Measurements from ENCODE around the gene PHACTR2. TPM values are rescaled to one million over a fixed set of nuclear protein-coding genes. Genes with fewer than 3 reads are reported as not detected.

PHACTR2 gene
- total RNA-seq, 1 experiment from 2014 or later, result 27.6 TPM

DNA sequence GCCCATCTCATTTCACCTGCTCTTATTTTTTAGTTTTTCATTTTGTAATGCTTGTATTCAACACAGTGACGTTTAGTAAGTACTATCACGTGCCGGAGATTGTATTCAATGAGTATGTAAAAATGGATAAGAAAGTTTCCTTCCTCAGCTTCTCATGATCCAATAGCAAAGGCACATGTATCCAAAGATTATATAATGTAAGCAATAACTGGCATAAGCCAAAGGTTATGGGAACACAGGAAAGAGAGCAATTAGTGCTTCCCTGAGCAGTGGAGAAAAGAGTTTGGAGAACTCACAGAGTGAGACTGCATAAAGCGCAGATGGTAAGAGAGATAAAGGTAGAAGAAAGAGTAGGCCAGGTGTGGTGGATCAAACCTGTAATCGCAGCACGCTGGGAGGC, 143.6 kb downstream of the PHACTR2 start:
- no peaks in the 10 kb centered on the region for H4K20me1 ChIP-seq (ENCODE audit: insufficient read depth)
- no peaks in the 10 kb centered on the region for H3K36me3 ChIP-seq (ENCODE audit: control insufficient read depth in 1 of 2, insufficient read depth in 2 of 2, low read length in 2 of 2)
- H3K4me2 ChIP-seq (ENCODE audit: low read length), result no peak overlapping the region
- DNase-seq (ENCODE audit: low read depth, low spot score), result no peak
- no peaks in the 10 kb centered on the region for H3K9me2 ChIP-seq (ENCODE audit: insufficient read depth)
- ChIA-PET CTCF (interaction anchor here (1.2 kb wide), 1 partner anchor 119 kb away, joined by 3 read pairs; no protein-coding TSS in a partner anchor), RAD21 (ENCODE audit: low non-redundant PET in 1 of 2, low total read pairs in 2 of 2, uncharacterized antibody in 2 of 2, unreplicated experiment in 2 of 2) (no interaction called here), POLR2A (interaction anchor here (0.6 kb wide), 1 partner anchor 316 kb away, joined by 3 read pairs; no protein-coding TSS in a partner anchor)
- TF ChIP-seq ZNF274 (IDR thresholded peaks at IDR 0.05; ENCODE audit: low read depth, low read length), result no peak
- TF ChIP-seq, protein P1, sequence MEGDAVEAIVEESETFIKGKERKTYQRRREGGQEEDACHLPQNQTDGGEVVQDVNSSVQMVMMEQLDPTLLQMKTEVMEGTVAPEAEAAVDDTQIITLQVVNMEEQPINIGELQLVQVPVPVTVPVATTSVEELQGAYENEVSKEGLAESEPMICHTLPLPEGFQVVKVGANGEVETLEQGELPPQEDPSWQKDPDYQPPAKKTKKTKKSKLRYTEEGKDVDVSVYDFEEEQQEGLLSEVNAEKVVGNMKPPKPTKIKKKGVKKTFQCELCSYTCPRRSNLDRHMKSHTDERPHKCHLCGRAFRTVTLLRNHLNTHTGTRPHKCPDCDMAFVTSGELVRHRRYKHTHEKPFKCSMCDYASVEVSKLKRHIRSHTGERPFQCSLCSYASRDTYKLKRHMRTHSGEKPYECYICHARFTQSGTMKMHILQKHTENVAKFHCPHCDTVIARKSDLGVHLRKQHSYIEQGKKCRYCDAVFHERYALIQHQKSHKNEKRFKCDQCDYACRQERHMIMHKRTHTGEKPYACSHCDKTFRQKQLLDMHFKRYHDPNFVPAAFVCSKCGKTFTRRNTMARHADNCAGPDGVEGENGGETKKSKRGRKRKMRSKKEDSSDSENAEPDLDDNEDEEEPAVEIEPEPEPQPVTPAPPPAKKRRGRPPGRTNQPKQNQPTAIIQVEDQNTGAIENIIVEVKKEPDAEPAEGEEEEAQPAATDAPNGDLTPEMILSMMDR (IDR thresholded peaks at IDR 0.05 in 2 of 3, conservative IDR thresholded peaks at IDR 0.05 in 1 of 3; ENCODE audit: borderline replicate concordance in 1 of 3, insufficient read depth in 1 of 3, low read depth in 2 of 3, low read length in 2 of 3), result no peak
- TF ChIP-seq TCF7L2 (IDR thresholded peaks at IDR 0.05; ENCODE audit: borderline replicate concordance, extremely low read depth, insufficient read depth, insufficient read length), result no peak
- TF ChIP-seq, protein P2, sequence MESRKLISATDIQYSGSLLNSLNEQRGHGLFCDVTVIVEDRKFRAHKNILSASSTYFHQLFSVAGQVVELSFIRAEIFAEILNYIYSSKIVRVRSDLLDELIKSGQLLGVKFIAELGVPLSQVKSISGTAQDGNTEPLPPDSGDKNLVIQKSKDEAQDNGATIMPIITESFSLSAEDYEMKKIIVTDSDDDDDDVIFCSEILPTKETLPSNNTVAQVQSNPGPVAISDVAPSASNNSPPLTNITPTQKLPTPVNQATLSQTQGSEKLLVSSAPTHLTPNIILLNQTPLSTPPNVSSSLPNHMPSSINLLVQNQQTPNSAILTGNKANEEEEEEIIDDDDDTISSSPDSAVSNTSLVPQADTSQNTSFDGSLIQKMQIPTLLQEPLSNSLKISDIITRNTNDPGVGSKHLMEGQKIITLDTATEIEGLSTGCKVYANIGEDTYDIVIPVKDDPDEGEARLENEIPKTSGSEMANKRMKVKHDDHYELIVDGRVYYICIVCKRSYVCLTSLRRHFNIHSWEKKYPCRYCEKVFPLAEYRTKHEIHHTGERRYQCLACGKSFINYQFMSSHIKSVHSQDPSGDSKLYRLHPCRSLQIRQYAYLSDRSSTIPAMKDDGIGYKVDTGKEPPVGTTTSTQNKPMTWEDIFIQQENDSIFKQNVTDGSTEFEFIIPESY (IDR thresholded peaks at IDR 0.05; ENCODE audit: extremely low read depth, insufficient replicate concordance, low read length), result no peak
- no peak for TF ChIP-seq EZH2 (IDR thresholded peaks at IDR 0.05)
- TF ChIP-seq JUND (IDR thresholded peaks at IDR 0.05), result no peak
- no peak overlapping the region for H3K27ac ChIP-seq (ENCODE audit: low read depth, low read length)
- intact Hi-C loops (cut with micrococcal nuclease), result no loop called here
- no TSS peak for BruUV-seq (replicated peaks)
- no peak overlapping the region for H3K4me3 ChIP-seq (replicated peaks in 1 of 2; ENCODE audit: low read depth in 1 of 2, low read length in 2 of 2)
- H3K27me3 ChIP-seq (ENCODE audit: insufficient read depth, low read length), result no peaks in the 10 kb centered on the region
- no peak overlapping the region for H2AFZ ChIP-seq (ENCODE audit: low read depth, low read length, poor library complexity, severe bottlenecking)
- H3K4me1 ChIP-seq (ENCODE audit: control insufficient read depth in 1 of 2, insufficient read depth in 2 of 2, low read length in 2 of 2), result peaks cover 4 to 5% of the 10 kb centered on the region in 2 experiments; a peak in 1 of 4 replicates
- no peak for ATAC-seq
- H3K79me2 ChIP-seq (ENCODE audit: insufficient read depth, low read length), result no peaks in the 10 kb centered on the region
- H3K9me3 ChIP-seq (ENCODE audit: control insufficient read depth in 1 of 2, insufficient read depth in 1 of 2, low read depth in 1 of 2, low read length in 2 of 2), result no peaks in the 10 kb centered on the region
- no peak overlapping the region for H3K9ac ChIP-seq (ENCODE audit: low read length)
